Trophoblast cell (in vitro differentiated cells and primary cell): ENCODE results near the gene CYP26B1.
A peak's percentile ranks its signal among the peaks of the same experiment; 100 is the strongest.

Source experiments
- DNase-seq, 2 donors: peaks; one replicate each; pipeline ENCODE4 v3.0.0-alpha.2; 2016
- H2AFZ ChIP-seq: 2 replicates; pipeline ENCODE4 v1.6.1; 2013; ENCODE audit warnings: low read length, moderate library complexity, mild to moderate bottlenecking; ENCODE audit not compliant: insufficient read depth, poor library complexity
- H2AK5ac ChIP-seq: 2 replicates; pipeline ENCODE4 v1.6.1; 2013; ENCODE audit warnings: mild to moderate bottlenecking, low read length
- H2BK120ac ChIP-seq: 2 replicates; pipeline ENCODE4 v1.6.1; 2013; ENCODE audit warnings: low read length, mild to moderate bottlenecking, moderate library complexity; ENCODE audit not compliant: insufficient read depth, poor library complexity
- H2BK12ac ChIP-seq: 2 replicates; pipeline ENCODE4 v1.6.1; 2013; ENCODE audit warnings: mild to moderate bottlenecking, low read length, moderate library complexity
- H2BK5ac ChIP-seq: 2 replicates; pipeline ENCODE4 v1.6.1; 2013; ENCODE audit warnings: low read length, low read depth, moderate library complexity, mild to moderate bottlenecking; ENCODE audit not compliant: poor library complexity
- H3K14ac ChIP-seq: 2 replicates; pipeline ENCODE4 v1.6.1; 2013; ENCODE audit warnings: mild to moderate bottlenecking, low read length
- H3K18ac ChIP-seq: 2 replicates; pipeline ENCODE4 v1.6.1; 2013; ENCODE audit warnings: mild to moderate bottlenecking, low read length
- H3K23ac ChIP-seq: 2 replicates; pipeline ENCODE4 v1.6.1; 2013; ENCODE audit warnings: low read length
- H3K27ac ChIP-seq: 2 replicates; pipeline ENCODE4 v1.5.1; 2013; ENCODE audit warnings: low read depth, mild to moderate bottlenecking, inconsistent platforms, low read length, moderate library complexity
- H3K27me3 ChIP-seq: 2 replicates; pipeline ENCODE4 v1.6.1; 2013; ENCODE audit warnings: inconsistent platforms, mild to moderate bottlenecking, low read length, moderate library complexity; ENCODE audit not compliant: insufficient read depth
- H3K36me3 ChIP-seq, 2 experiments: 1 replicate in 1 of 2; 2 replicates in 1 of 2; pipeline ENCODE4 v1.6.1; 2013; ENCODE audit warnings: low read length in 2 of 2, mild to moderate bottlenecking in 2 of 2, moderate library complexity in 1 of 2; ENCODE audit not compliant: insufficient read depth in 2 of 2, control insufficient read depth in 1 of 2
- H3K4ac ChIP-seq: 2 replicates; pipeline ENCODE4 v1.6.1; 2013; ENCODE audit warnings: low read depth, mild to moderate bottlenecking, low read length, moderate library complexity
- H3K4me1 ChIP-seq, 2 experiments: 1 replicate in 1 of 2; 2 replicates in 1 of 2; pipeline ENCODE4 v1.6.1; 2013; ENCODE audit warnings: low read length in 2 of 2, mild to moderate bottlenecking in 2 of 2, moderate library complexity in 1 of 2; ENCODE audit not compliant: insufficient read depth in 2 of 2, control insufficient read depth in 1 of 2
- H3K4me2 ChIP-seq: 2 replicates; pipeline ENCODE4 v1.6.1; 2013; ENCODE audit warnings: inconsistent platforms, mild to moderate bottlenecking, low read length, moderate library complexity
- H3K4me3 ChIP-seq: 2 replicates; pipeline ENCODE4 v1.5.1; 2013; ENCODE audit warnings: mild to moderate bottlenecking, low read depth, low read length, inconsistent platforms
- H3K79me1 ChIP-seq: one replicate; pipeline ENCODE4 v1.6.1; 2013; ENCODE audit warnings: low read length
- H3K79me2 ChIP-seq: 2 replicates; pipeline ENCODE4 v1.6.1; 2013; ENCODE audit warnings: low read length, mild to moderate bottlenecking; ENCODE audit not compliant: control insufficient read depth, insufficient read depth, poor library complexity
- H3K9ac ChIP-seq: 2 replicates; pipeline ENCODE4 v1.6.1; 2013; ENCODE audit warnings: mild to moderate bottlenecking, low read length
- H3K9me3 ChIP-seq: 2 replicates; pipeline ENCODE4 v1.6.1; 2013; ENCODE audit warnings: low read depth, mild to moderate bottlenecking, control low read depth, inconsistent platforms, low read length; ENCODE audit not compliant: insufficient read depth
- H4K12ac ChIP-seq: 2 replicates; pipeline ENCODE4 v1.6.1; 2013; ENCODE audit warnings: low read depth, mild to moderate bottlenecking, low read length, moderate library complexity
- H4K8ac ChIP-seq: 2 replicates; pipeline ENCODE4 v1.6.1; 2013; ENCODE audit warnings: low read depth, mild to moderate bottlenecking, low read length, moderate library complexity
- H4K91ac ChIP-seq: one replicate; pipeline ENCODE4 v1.6.1; 2013; ENCODE audit warnings: low read depth, mild to moderate bottlenecking, low read length, moderate library complexity
- WGBS: extraction: QIAGEN DNeasy Blood & Tissue Kit; methylation state at CpG from one replicate; pipeline ENCODE4 v1.1.7; 2013; ENCODE audit warnings: missing lambda C conversion rate; ENCODE audit not compliant: insufficient read length, insufficient coverage; ENCODE audit errors: extremely low coverage; 5-methylcytosine and 5-hydroxymethylcytosine counted together

CYP26B1 gene

GRCh38 chr2:72108121-72108520, 39.5 kb downstream of the CYP26B1 start:
- Histone ChIP-seq H4K12ac (no peak overlapping the region), H2BK120ac (no peak overlapping the region), H4K91ac (no peak overlapping the region), H3K27me3 (no peaks in the 10 kb centered on the region), H3K23ac (no peak overlapping the region), H3K79me2 (no peaks in the 10 kb centered on the region), H3K9me3 (peaks cover 2% of the 10 kb centered on the region), H3K4me1 (peaks cover 3 to 4% of the 10 kb centered on the region in 2 experiments), H3K4me3 (no peak overlapping the region), H4K8ac (no peak overlapping the region), H3K4ac (no peak overlapping the region), H3K36me3 (no peaks in the 10 kb centered on the region), H2AK5ac (no peak overlapping the region), H3K9ac (no peak overlapping the region), H3K18ac (no peak overlapping the region), H2BK5ac (no peak overlapping the region), H3K14ac (no peak overlapping the region), H3K27ac (no peak overlapping the region), H2AFZ (no peak overlapping the region), H3K4me2 (no peak overlapping the region), H3K79me1 (peaks cover 1% of the 10 kb centered on the region), H2BK12ac (no peak overlapping the region)
- peak; percentile 17 to 86 for DNase-seq
- WGBS = no CpG with 5 or more reads among the region's 3 CpGs

DNA sequence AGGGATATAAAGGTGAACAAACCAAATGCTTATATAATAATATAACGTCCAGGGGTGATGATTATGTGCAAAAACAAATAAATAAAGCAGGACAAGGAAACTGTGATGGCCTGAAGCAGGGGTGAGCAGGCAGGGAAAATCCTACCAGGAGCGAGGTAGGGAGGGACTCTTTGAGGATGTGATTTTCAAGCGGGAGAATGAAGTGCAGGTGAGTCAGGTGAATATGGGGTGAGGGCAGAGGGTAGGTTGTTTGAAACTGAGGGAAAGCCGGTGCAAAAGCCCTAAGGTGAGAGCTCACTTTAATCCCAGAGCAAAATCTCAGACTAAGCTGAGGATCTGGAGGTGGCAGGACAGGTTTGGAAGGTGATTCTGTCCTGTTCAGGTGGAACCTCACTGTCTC, 40.7 kb downstream of the CYP26B1 start:
- Histone ChIP-seq H3K27ac (no peak overlapping the region), H3K36me3 (no peaks in the 10 kb centered on the region), H2AFZ (no peak overlapping the region), H3K18ac (no peak overlapping the region), H2AK5ac (no peak overlapping the region), H4K8ac (no peak overlapping the region), H3K4me3 (no peak overlapping the region), H3K9me3 (peaks cover 2% of the 10 kb centered on the region), H4K91ac (no peak overlapping the region), H3K79me1 (peaks cover 1% of the 10 kb centered on the region), H3K4ac (no peak overlapping the region), H3K4me2 (no peak overlapping the region), H3K14ac (no peak overlapping the region), H2BK120ac (no peak overlapping the region), H3K79me2 (no peaks in the 10 kb centered on the region), H3K4me1 (peaks cover 5% of the 10 kb centered on the region in 2 experiments), H3K23ac (no peak overlapping the region), H3K9ac (no peak overlapping the region), H2BK5ac (no peak overlapping the region), H2BK12ac (no peak overlapping the region), H4K12ac (no peak overlapping the region), H3K27me3 (no peaks in the 10 kb centered on the region)
- DNase-seq = no peak
- WGBS = no CpG with 5 or more reads among the region's 4 CpGs

GRCh38 chr2:72104821-72105588, 42.7 kb downstream of the CYP26B1 start:
- no peak overlapping the region for H4K91ac ChIP-seq
- H3K27ac ChIP-seq = no peak overlapping the region
- H3K27me3 ChIP-seq = no peaks in the 10 kb centered on the region
- H2AFZ ChIP-seq = no peak overlapping the region
- H2BK5ac ChIP-seq = no peak overlapping the region
- no peak overlapping the region for H2BK120ac ChIP-seq
- no peak overlapping the region for H3K18ac ChIP-seq
- no peaks in the 10 kb centered on the region for H3K9me3 ChIP-seq
- no peak overlapping the region for H3K4me3 ChIP-seq
- no peaks in the 10 kb centered on the region for H3K36me3 ChIP-seq
- H2AK5ac ChIP-seq = no peak overlapping the region
- no peak overlapping the region for H4K12ac ChIP-seq
- no CpG with 5 or more reads among the region's 21 CpGs for WGBS
- H3K4ac ChIP-seq = no peak overlapping the region
- H3K23ac ChIP-seq = no peak overlapping the region
- H2BK12ac ChIP-seq = no peak overlapping the region
- H4K8ac ChIP-seq = no peak overlapping the region
- H3K79me1 ChIP-seq = peaks cover 1% of the 10 kb centered on the region
- no peak overlapping the region for H3K14ac ChIP-seq
- H3K9ac ChIP-seq = no peak overlapping the region
- H3K79me2 ChIP-seq = no peaks in the 10 kb centered on the region
- no peak overlapping the region for H3K4me2 ChIP-seq
- no peak for DNase-seq
- peaks cover 5% of the 10 kb centered on the region in 2 experiments for H3K4me1 ChIP-seq

GRCh38 chr2:72103690-72104089, 44.0 kb downstream of the CYP26B1 start:
- H2AK5ac ChIP-seq = no peak overlapping the region
- peak overlapping the region; percentile 17 for H4K91ac ChIP-seq
- no peak overlapping the region for H3K27ac ChIP-seq
- no peak overlapping the region for H3K4me2 ChIP-seq
- peak overlapping the region; percentile 38 for H2BK12ac ChIP-seq
- no peak overlapping the region for H3K18ac ChIP-seq
- WGBS = no CpG with 5 or more reads among the region's 8 CpGs
- peaks cover 5% of the 10 kb centered on the region in 2 experiments for H3K4me1 ChIP-seq
- H3K27me3 ChIP-seq = no peaks in the 10 kb centered on the region
- H3K79me1 ChIP-seq = peaks cover 1% of the 10 kb centered on the region
- H2AFZ ChIP-seq = no peak overlapping the region
- no peak overlapping the region for H4K12ac ChIP-seq
- no peaks in the 10 kb centered on the region for H3K9me3 ChIP-seq
- no peak overlapping the region for H3K4ac ChIP-seq
- H4K8ac ChIP-seq = no peak overlapping the region
- DNase-seq = no peak
- no peak overlapping the region for H3K14ac ChIP-seq
- H2BK5ac ChIP-seq = no peak overlapping the region
- no peak overlapping the region for H3K23ac ChIP-seq
- no peak overlapping the region for H3K4me3 ChIP-seq
- H2BK120ac ChIP-seq = no peak overlapping the region
- no peaks in the 10 kb centered on the region for H3K79me2 ChIP-seq
- no peaks in the 10 kb centered on the region for H3K36me3 ChIP-seq
- no peak overlapping the region for H3K9ac ChIP-seq
